Measurements from ENCODE around the gene SPR. TPM values are rescaled to one million over a fixed set of nuclear protein-coding genes. Genes with fewer than 3 reads are reported as not detected.

SPR gene
- total RNA-seq, 6 experiments from 2014 or later = 48.6 to 90.2 (median 68.5) TPM

DNA sequence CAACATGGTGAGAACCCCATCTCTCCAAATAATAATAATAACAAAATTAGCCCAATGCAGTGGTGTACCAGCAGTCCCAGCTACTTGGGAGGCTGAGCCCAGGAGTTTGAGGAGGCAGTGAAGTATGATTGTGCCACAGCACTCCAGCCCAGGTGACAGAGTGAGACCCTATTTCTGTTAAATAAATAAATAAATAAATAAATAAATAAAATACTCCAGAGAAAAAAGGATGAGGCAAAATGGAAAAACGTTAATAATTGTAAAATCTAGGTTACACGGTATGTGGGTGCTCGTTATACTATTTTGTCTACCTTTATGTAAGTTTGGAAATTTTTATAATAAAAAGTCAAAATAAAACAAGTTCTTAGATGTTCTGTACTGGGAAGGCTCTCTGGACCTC lies 21.5 kb downstream of the SPR start:
- H3K4me3 ChIP-seq = no peak overlapping the region
- 35% methylated on average over 3 of the region's 3 CpGs for WGBS (ENCODE audit: insufficient coverage, low coverage, low lambda C conversion rate, missing lambda C conversion rate)
- H3K9me3 ChIP-seq = no peaks in the 10 kb centered on the region
- H3K27me3 ChIP-seq = peaks cover 0 to 50% of the 10 kb centered on the region in 2 donors
- TF ChIP-seq POLR2A (IDR thresholded peaks at IDR 0.05) (no peak), CTCF (IDR thresholded peaks at IDR 0.05) (no peak)
- DNase-seq (no peak), ATAC-seq (no peak)
- H3K4me1 ChIP-seq = no peaks in the 10 kb centered on the region
- no peaks in the 10 kb centered on the region for H3K36me3 ChIP-seq
- intact Hi-C loops (cut with DNase I) = no loop called here
- no peak overlapping the region for H3K27ac ChIP-seq

DNA sequence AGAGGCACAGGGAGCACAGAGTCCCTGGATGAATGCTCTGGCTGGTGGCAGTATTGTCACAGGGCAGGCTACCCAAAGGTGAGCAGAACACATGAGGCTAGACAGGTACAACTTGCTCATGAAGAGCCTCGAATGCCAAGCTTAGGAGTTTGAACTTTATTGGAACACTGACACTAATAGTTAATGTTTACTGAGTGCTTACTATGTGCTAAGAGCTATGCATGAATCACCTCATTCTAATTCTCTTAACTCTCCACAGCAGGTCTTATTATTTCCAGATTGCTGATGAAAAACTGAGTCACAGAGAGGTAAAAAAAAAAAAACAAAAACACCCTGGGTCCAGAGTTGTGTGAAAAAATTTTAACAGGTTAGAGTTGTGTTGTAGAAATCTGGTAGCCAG lies 24.0 kb downstream of the SPR start:
- no peak overlapping the region for H3K4me3 ChIP-seq
- H3K27me3 ChIP-seq = peaks cover 0 to 57% of the 10 kb centered on the region in 2 donors
- ATAC-seq (peak in 1 of 4 donors; percentile 35), DNase-seq (no peak)
- H3K27ac ChIP-seq = no peak overlapping the region
- WGBS (ENCODE audit: insufficient coverage, low coverage, low lambda C conversion rate, missing lambda C conversion rate) = 29% methylated on average over 1 of the region's 1 CpG
- H3K36me3 ChIP-seq = no peaks in the 10 kb centered on the region
- H3K4me1 ChIP-seq = peaks cover 0 to 10% (median 4%) of the 10 kb centered on the region in 4 donors
- TF ChIP-seq CTCF (IDR thresholded peaks at IDR 0.05) (no peak), POLR2A (IDR thresholded peaks at IDR 0.05) (no peak)
- H3K9me3 ChIP-seq = no peaks in the 10 kb centered on the region
- intact Hi-C loops (cut with DNase I) = no loop called here

- H3K4me3 ChIP-seq = no peak overlapping the region
- intact Hi-C loops (cut with DNase I) = no loop called here
- H3K36me3 ChIP-seq = no peaks in the 10 kb centered on the region
- 20% methylated on average over 7 of the region's 7 CpGs for WGBS (ENCODE audit: insufficient coverage, low coverage, low lambda C conversion rate, missing lambda C conversion rate)
- no peak for TF ChIP-seq CTCF (IDR thresholded peaks at IDR 0.05)
- no peak for TF ChIP-seq POLR2A (IDR thresholded peaks at IDR 0.05)
- no peak overlapping the region for H3K27ac ChIP-seq
- H3K4me1 ChIP-seq = peaks cover 0 to 28% (median 13%) of the 10 kb centered on the region in 4 donors
- H3K9me3 ChIP-seq = no peaks in the 10 kb centered on the region
- DNase-seq (no peak), ATAC-seq (no peak)
- peaks cover 3 to 51% of the 10 kb centered on the region in 2 donors for H3K27me3 ChIP-seq
Measured at GRCh38 chr2:72913486-72914205, 26.4 kb downstream of the SPR start.

- H3K36me3 ChIP-seq = no peaks in the 10 kb centered on the region
- H3K27me3 ChIP-seq = peaks cover 5 to 48% of the 10 kb centered on the region in 2 donors
- DNase-seq = no peak
Measured at GRCh38 chr2:72914206-72914559, 27.0 kb downstream of the SPR start.

More at GRCh38 chr2:72914206-72914559, 27.0 kb downstream of the SPR start:
- Histone ChIP-seq H3K4me3 (no peak overlapping the region), H3K9me3 (no peaks in the 10 kb centered on the region), H3K27ac (no peak overlapping the region), H3K4me1 (peaks cover 0 to 28% (median 13%) of the 10 kb centered on the region in 4 donors)
- TF ChIP-seq CTCF (IDR thresholded peaks at IDR 0.05) (no peak), POLR2A (IDR thresholded peaks at IDR 0.05) (no peak)
- 7% methylated on average over 7 of the region's 7 CpGs for WGBS (ENCODE audit: insufficient coverage, low coverage, low lambda C conversion rate, missing lambda C conversion rate)
- no peak for ATAC-seq
- intact Hi-C loops (cut with DNase I) = no loop called here

All from right lobe of liver (tissue), 6 donors.